Measurements from ENCODE around the gene SLC35F3. TPM values are rescaled to one million over a fixed set of nuclear protein-coding genes. Genes with fewer than 3 reads are reported as not detected.

Gene SLC35F3
- total RNA-seq, 1 donor from 2014 or later: 0.25 TPM

- DNase-seq (ENCODE audit: low spot score in 2 of 2, unreplicated experiment in 2 of 2): no peak
- TF ChIP-seq CTCF (IDR thresholded peaks at IDR 0.05; ENCODE audit: unreplicated experiment): no peak
- Mint-ChIP-seq H3K27ac (no peak overlapping the region), H3K4me3 (no peak overlapping the region), H3K9me3 (peaks cover 11% of the 10 kb centered on the region), H3K4me1 (peaks cover 4% of the 10 kb centered on the region), H3K36me3 (no peaks in the 10 kb centered on the region), H3K27me3 (ENCODE audit: low read depth) (peaks cover 63% of the 10 kb centered on the region)
These were observed 186.6 kb downstream of the SLC35F3 start for GRCh38 chr1:234091065-234091401.

GRCh38 chr1:234091876-234092275 is 187.4 kb downstream of the SLC35F3 start:
- peaks cover 11% of the 10 kb centered on the region for H3K9me3 Mint-ChIP-seq
- no peak for DNase-seq (ENCODE audit: low spot score in 2 of 2, unreplicated experiment in 2 of 2)
- TF ChIP-seq CTCF (IDR thresholded peaks at IDR 0.05; ENCODE audit: unreplicated experiment): no peak
- no peaks in the 10 kb centered on the region for H3K36me3 Mint-ChIP-seq
- no peak overlapping the region for H3K27ac Mint-ChIP-seq
- peaks cover 64% of the 10 kb centered on the region for H3K27me3 Mint-ChIP-seq (ENCODE audit: low read depth)
- H3K4me3 Mint-ChIP-seq: no peak overlapping the region
- H3K4me1 Mint-ChIP-seq: peaks cover 4% of the 10 kb centered on the region

GRCh38 chr1:234093107-234093506 is 188.6 kb downstream of the SLC35F3 start:
- DNase-seq (ENCODE audit: low spot score in 2 of 2, unreplicated experiment in 2 of 2): no peak
- peaks cover 4% of the 10 kb centered on the region for H3K4me1 Mint-ChIP-seq
- H3K9me3 Mint-ChIP-seq: peaks cover 11% of the 10 kb centered on the region
- peaks cover 51% of the 10 kb centered on the region for H3K27me3 Mint-ChIP-seq (ENCODE audit: low read depth)
- H3K27ac Mint-ChIP-seq: no peak overlapping the region
- no peak for TF ChIP-seq CTCF (IDR thresholded peaks at IDR 0.05; ENCODE audit: unreplicated experiment)
- H3K4me3 Mint-ChIP-seq: no peak overlapping the region
- no peaks in the 10 kb centered on the region for H3K36me3 Mint-ChIP-seq

GRCh38 chr1:234093741-234094140 is 189.3 kb downstream of the SLC35F3 start:
- no peak overlapping the region for H3K4me3 Mint-ChIP-seq
- H3K4me1 Mint-ChIP-seq: peaks cover 4% of the 10 kb centered on the region
- peaks cover 11% of the 10 kb centered on the region for H3K9me3 Mint-ChIP-seq
- H3K27ac Mint-ChIP-seq: no peak overlapping the region
- no peak for DNase-seq (ENCODE audit: low spot score in 2 of 2, unreplicated experiment in 2 of 2)
- H3K27me3 Mint-ChIP-seq (ENCODE audit: low read depth): peaks cover 51% of the 10 kb centered on the region
- TF ChIP-seq CTCF (IDR thresholded peaks at IDR 0.05; ENCODE audit: unreplicated experiment): no peak
- no peaks in the 10 kb centered on the region for H3K36me3 Mint-ChIP-seq

GRCh38 chr1:234094172-234094571 is 189.7 kb downstream of the SLC35F3 start:
- no peak for DNase-seq (ENCODE audit: low spot score in 2 of 2, unreplicated experiment in 2 of 2)
- Mint-ChIP-seq H3K27me3 (ENCODE audit: low read depth) (peaks cover 47% of the 10 kb centered on the region), H3K4me1 (peaks cover 4% of the 10 kb centered on the region), H3K9me3 (peaks cover 10% of the 10 kb centered on the region), H3K4me3 (no peak overlapping the region), H3K36me3 (no peaks in the 10 kb centered on the region), H3K27ac (no peak overlapping the region)
- no peak for TF ChIP-seq CTCF (IDR thresholded peaks at IDR 0.05; ENCODE audit: unreplicated experiment)

GRCh38 chr1:234096161-234096770 is 191.8 kb downstream of the SLC35F3 start:
- peaks cover 4% of the 10 kb centered on the region for H3K4me1 Mint-ChIP-seq
- no peak overlapping the region for H3K4me3 Mint-ChIP-seq
- no peak for DNase-seq (ENCODE audit: low spot score in 2 of 2, unreplicated experiment in 2 of 2)
- peaks cover 48% of the 10 kb centered on the region for H3K27me3 Mint-ChIP-seq (ENCODE audit: low read depth)
- no peaks in the 10 kb centered on the region for H3K9me3 Mint-ChIP-seq
- H3K36me3 Mint-ChIP-seq: no peaks in the 10 kb centered on the region
- no peak overlapping the region for H3K27ac Mint-ChIP-seq
- no peak for TF ChIP-seq CTCF (IDR thresholded peaks at IDR 0.05; ENCODE audit: unreplicated experiment)
